ENCODE data around the gene PRPF19. TPM values are rescaled to one million over a fixed set of nuclear protein-coding genes. Genes with fewer than 3 reads are reported as not detected.

The PRPF19 gene
- total and polyA plus RNA-seq, 2 of the 8 experiments (the other 6 are each of a cell fraction or from before 2014, with no cell fraction given), result 107 to 141 TPM

- H3K14ac ChIP-seq (ENCODE audit: insufficient read length), result no peak overlapping the region
- H3K23me2 ChIP-seq (ENCODE audit: low read depth, low read length), result peaks cover 9% of the 10 kb centered on the region; the same call in 1 of the 2 replicates
- H3K4ac ChIP-seq (replicated peaks; ENCODE audit: insufficient read length, low read depth, low read length), result no peak overlapping the region
- H2AFZ ChIP-seq (ENCODE audit: low read length), result no peak overlapping the region
- no peak overlapping the region for H4K5ac ChIP-seq (ENCODE audit: insufficient read length, low read depth, low read length)
- no peak overlapping the region for H2AK5ac ChIP-seq (ENCODE audit: low read depth, low read length)
- H3K18ac ChIP-seq (ENCODE audit: extremely low read depth, low read length), result no peak overlapping the region
- H3K9ac ChIP-seq (replicated peaks in 1 of 4; ENCODE audit: extremely low read depth in 1 of 4, low read depth in 3 of 4, low read length in 3 of 4), result no peak overlapping the region
- no peak overlapping the region for H4K91ac ChIP-seq (replicated peaks; ENCODE audit: insufficient read length, low read length)
- H3K4me3 ChIP-seq (ENCODE audit: extremely low read depth in 1 of 4, insufficient read depth in 2 of 4, low read depth in 3 of 4, low read length in 4 of 4), result no peak overlapping the region
- no peak for DNase-seq (ENCODE audit: low read depth in 1 of 2, low spot score in 2 of 2)
- no peak overlapping the region for H4K8ac ChIP-seq (ENCODE audit: extremely low read depth, insufficient read depth, low read length)
- ChIA-PET CTCF (ENCODE audit: partially characterized antibody) (interaction anchor here (0.7 to 2.0 kb wide), 3 partner anchors 15 to 1309 kb away, joined by 4 to 7 read pairs (median 5); partner anchors contain the start of gene ZP1), POLR2A (ENCODE audit: partially characterized antibody) (no interaction called here)
- H2BK5ac ChIP-seq (ENCODE audit: low read depth, low read length), result no peak overlapping the region
- 73% methylated on average over 13 of the region's 13 CpGs; no CpG with 5 or more reads in 1 of the 2 experiments for WGBS, 2 experiments (ENCODE audit: extremely low coverage in 1 of 2, insufficient coverage in 1 of 2, insufficient read length in 1 of 2, insufficient replicate concordance in 2 of 2, low coverage in 1 of 2, low lambda C conversion rate in 2 of 2, missing lambda C conversion rate in 1 of 2)
- H2BK120ac ChIP-seq (replicated peaks; ENCODE audit: low read depth, low read length), result no peak overlapping the region
- peaks cover 0 to 2% (median 0%) of the 10 kb centered on the region in 4 experiments; a peak in 1 of 7 replicates for H3K27me3 ChIP-seq (replicated peaks in 1 of 4; ENCODE audit: control insufficient read depth in 3 of 4, extremely low read depth in 1 of 4, insufficient read depth in 3 of 4, low read length in 3 of 4)
- peaks cover 19 to 37% of the 10 kb centered on the region in 2 experiments for H3K79me2 ChIP-seq (ENCODE audit: control insufficient read depth in 1 of 2, insufficient read depth in 2 of 2, low read length in 2 of 2)
- H3K56ac ChIP-seq (replicated peaks; ENCODE audit: insufficient read length, low read depth, low read length), result no peak overlapping the region
- peaks cover 13 to 26% (median 21%) of the 10 kb centered on the region in 4 experiments for H3K36me3 ChIP-seq (ENCODE audit: control insufficient read depth in 2 of 4, insufficient read depth in 4 of 4, low read length in 3 of 4)
- H2BK12ac ChIP-seq (ENCODE audit: low read depth, low read length), result no peak overlapping the region
- no peak overlapping the region for H3K27ac ChIP-seq (ENCODE audit: low read depth, low read length)
- peaks cover 0 to 19% (median 3%) of the 10 kb centered on the region in 4 experiments; a peak in 5 of 7 replicates for H3K4me1 ChIP-seq (replicated peaks in 1 of 4; ENCODE audit: control insufficient read depth in 3 of 4, insufficient read depth in 4 of 4, low read length in 3 of 4)
- no peak overlapping the region for H2BK15ac ChIP-seq (ENCODE audit: low read length)
- H3K79me1 ChIP-seq (ENCODE audit: low read depth, low read length), result peaks cover 6% of the 10 kb centered on the region
- FAIRE-seq, result no peak
- peaks cover 6 to 19% of the 10 kb centered on the region in 2 experiments for H4K20me1 ChIP-seq (replicated peaks in 1 of 2; ENCODE audit: control insufficient read depth in 1 of 2, insufficient read depth in 2 of 2, low read length in 2 of 2)
- no peak overlapping the region for H2BK20ac ChIP-seq (ENCODE audit: low read length)
- H3K4me2 ChIP-seq (ENCODE audit: insufficient read depth in 1 of 2, low read depth in 2 of 2, low read length in 2 of 2), result no peak overlapping the region
- H3K23ac ChIP-seq (ENCODE audit: insufficient read length), result no peak overlapping the region
- H3K9me3 ChIP-seq (ENCODE audit: insufficient read depth in 2 of 2, low read depth in 1 of 2, low read length in 1 of 2), result no peaks in the 10 kb centered on the region
- TF ChIP-seq EP300 (IDR thresholded peaks at IDR 0.05; ENCODE audit: borderline replicate concordance in 1 of 2, low read depth in 2 of 2, low read length in 2 of 2) (no peak), EGR1 (IDR thresholded peaks at IDR 0.05; ENCODE audit: borderline replicate concordance, low read depth, low read length) (no peak), ASH2L (IDR thresholded peaks at IDR 0.05; ENCODE audit: low read length) (no peak)
Observed at GRCh38 chr11:60847281-60847680, 59.1 kb downstream of the PRPF19 start.
